Measurements from ENCODE around the gene PDE4D. TPM values are rescaled to one million over a fixed set of nuclear protein-coding genes. Genes with fewer than 3 reads are reported as not detected.

The PDE4D gene
- total and polyA plus RNA-seq, 2 donors (not counting 1 experiment from before 2014, with no cell fraction given) = 14.9 to 171 TPM

GRCh38 chr5:59917121-59917520 is 23.6 kb upstream of the PDE4D start:
- H3K36me3 ChIP-seq (replicated peaks in 1 of 2; ENCODE audit: control extremely low read depth in 1 of 2, control insufficient read depth in 1 of 2, extremely low read depth in 1 of 2, insufficient read depth in 2 of 2, low read length in 1 of 2) = peaks cover 0 to 2% of the 10 kb centered on the region in 2 experiments
- H3K27ac Mint-ChIP-seq = no peak overlapping the region
- ChIA-PET POLR2A (no interaction called here), CTCF (no interaction called here)
- intact Hi-C loops (cut with micrococcal nuclease) = no loop called here
- no peak overlapping the region for H2AFZ ChIP-seq (ENCODE audit: insufficient read depth, low read depth, low read length, poor library complexity, severe bottlenecking)
- H3K79me2 ChIP-seq (ENCODE audit: control insufficient read depth, insufficient read depth, low read length) = no peaks in the 10 kb centered on the region
- H3K9me3 ChIP-seq (ENCODE audit: control extremely low read depth in 1 of 3, control insufficient read depth in 2 of 3, insufficient read depth in 1 of 3, low read length in 2 of 3) = no peaks in the 10 kb centered on the region
- H3K4me3 ChIP-seq (ENCODE audit: control extremely low read depth in 1 of 5, extremely low read depth in 1 of 5, insufficient read depth in 1 of 5, low read depth in 2 of 5, low read length in 4 of 5) = no peak overlapping the region
- no peak overlapping the region for H3K9ac ChIP-seq (ENCODE audit: low read length)
- TF ChIP-seq, protein P1, sequence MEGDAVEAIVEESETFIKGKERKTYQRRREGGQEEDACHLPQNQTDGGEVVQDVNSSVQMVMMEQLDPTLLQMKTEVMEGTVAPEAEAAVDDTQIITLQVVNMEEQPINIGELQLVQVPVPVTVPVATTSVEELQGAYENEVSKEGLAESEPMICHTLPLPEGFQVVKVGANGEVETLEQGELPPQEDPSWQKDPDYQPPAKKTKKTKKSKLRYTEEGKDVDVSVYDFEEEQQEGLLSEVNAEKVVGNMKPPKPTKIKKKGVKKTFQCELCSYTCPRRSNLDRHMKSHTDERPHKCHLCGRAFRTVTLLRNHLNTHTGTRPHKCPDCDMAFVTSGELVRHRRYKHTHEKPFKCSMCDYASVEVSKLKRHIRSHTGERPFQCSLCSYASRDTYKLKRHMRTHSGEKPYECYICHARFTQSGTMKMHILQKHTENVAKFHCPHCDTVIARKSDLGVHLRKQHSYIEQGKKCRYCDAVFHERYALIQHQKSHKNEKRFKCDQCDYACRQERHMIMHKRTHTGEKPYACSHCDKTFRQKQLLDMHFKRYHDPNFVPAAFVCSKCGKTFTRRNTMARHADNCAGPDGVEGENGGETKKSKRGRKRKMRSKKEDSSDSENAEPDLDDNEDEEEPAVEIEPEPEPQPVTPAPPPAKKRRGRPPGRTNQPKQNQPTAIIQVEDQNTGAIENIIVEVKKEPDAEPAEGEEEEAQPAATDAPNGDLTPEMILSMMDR (IDR thresholded peaks at IDR 0.05) = no peak
- TF ChIP-seq EZH2 (IDR thresholded peaks at IDR 0.05; ENCODE audit: borderline replicate concordance, insufficient read depth, low read depth, low read length, poor library complexity, severe bottlenecking) = no peak
- no peaks in the 10 kb centered on the region for H4K20me1 ChIP-seq (ENCODE audit: control insufficient read depth, insufficient read depth, low read length, poor library complexity, severe bottlenecking)
- no peaks in the 10 kb centered on the region for H3K27me3 ChIP-seq (replicated peaks in 1 of 4; ENCODE audit: control extremely low read depth in 1 of 4, control insufficient read depth in 3 of 4, insufficient read depth in 4 of 4, low read length in 3 of 4)
- no peak overlapping the region for H3K4me3 Mint-ChIP-seq
- H3K4me1 ChIP-seq (ENCODE audit: control insufficient read depth in 2 of 2, insufficient read depth in 2 of 2, low read length in 2 of 2) = no peaks in the 10 kb centered on the region
- DNase-seq (no peak), ATAC-seq (ENCODE audit: low read depth) (no peak)
- H3K4me2 ChIP-seq (replicated peaks; ENCODE audit: low read depth, low read length, poor library complexity, severe bottlenecking) = no peak overlapping the region
- no CpG with 5 or more reads among the region's 2 CpGs for WGBS (ENCODE audit: insufficient coverage)
- no peak overlapping the region for H3K27ac ChIP-seq (ENCODE audit: low read length in 2 of 2)
- no peaks in the 10 kb centered on the region for H3K4me1 Mint-ChIP-seq
- H3K27me3 Mint-ChIP-seq = peaks cover 2% of the 10 kb centered on the region
- no peaks in the 10 kb centered on the region for H3K9me3 Mint-ChIP-seq (ENCODE audit: insufficient read depth)

GRCh38 chr5:59905188-59905587 is 11.7 kb upstream of the PDE4D start:
- Histone ChIP-seq H3K36me3 (replicated peaks in 1 of 2; ENCODE audit: control extremely low read depth in 1 of 2, control insufficient read depth in 1 of 2, extremely low read depth in 1 of 2, insufficient read depth in 2 of 2, low read length in 1 of 2) (no peaks in the 10 kb centered on the region), H3K79me2 (ENCODE audit: control insufficient read depth, insufficient read depth, low read length) (no peaks in the 10 kb centered on the region), H3K4me1 (ENCODE audit: control insufficient read depth in 2 of 2, insufficient read depth in 2 of 2, low read length in 2 of 2) (no peaks in the 10 kb centered on the region), H3K9me3 (ENCODE audit: control extremely low read depth in 1 of 3, control insufficient read depth in 2 of 3, insufficient read depth in 1 of 3, low read length in 2 of 3) (no peaks in the 10 kb centered on the region), H2AFZ (ENCODE audit: insufficient read depth, low read depth, low read length, poor library complexity, severe bottlenecking) (no peak overlapping the region), H3K4me2 (replicated peaks; ENCODE audit: low read depth, low read length, poor library complexity, severe bottlenecking) (no peak overlapping the region), H3K9ac (ENCODE audit: low read length) (no peak overlapping the region), H3K27ac (ENCODE audit: low read length in 2 of 2) (no peak overlapping the region), H4K20me1 (ENCODE audit: control insufficient read depth, insufficient read depth, low read length, poor library complexity, severe bottlenecking) (no peaks in the 10 kb centered on the region), H3K4me3 (ENCODE audit: control extremely low read depth in 1 of 5, extremely low read depth in 1 of 5, insufficient read depth in 1 of 5, low read depth in 2 of 5, low read length in 4 of 5) (no peak overlapping the region), H3K27me3 (replicated peaks in 1 of 4; ENCODE audit: control extremely low read depth in 1 of 4, control insufficient read depth in 3 of 4, insufficient read depth in 4 of 4, low read length in 3 of 4) (no peaks in the 10 kb centered on the region)
- ATAC-seq (ENCODE audit: low read depth) (no peak), DNase-seq (no peak)
- no peaks in the 10 kb centered on the region for H3K27me3 Mint-ChIP-seq
- no peaks in the 10 kb centered on the region for H3K4me1 Mint-ChIP-seq
- no peak overlapping the region for H3K4me3 Mint-ChIP-seq
- H3K9me3 Mint-ChIP-seq (ENCODE audit: insufficient read depth) = no peaks in the 10 kb centered on the region
- intact Hi-C loops (cut with micrococcal nuclease) = no loop called here
- WGBS (ENCODE audit: insufficient coverage) = no CpG with 5 or more reads among the region's 3 CpGs
- ChIA-PET CTCF (no interaction called here), POLR2A (no interaction called here)
- H3K27ac Mint-ChIP-seq = no peak overlapping the region
- TF ChIP-seq, protein P1 (IDR thresholded peaks at IDR 0.05) = no peak
- TF ChIP-seq EZH2 (IDR thresholded peaks at IDR 0.05; ENCODE audit: borderline replicate concordance, insufficient read depth, low read depth, low read length, poor library complexity, severe bottlenecking) = no peak
